Stomach (tissue), 9 donors: ENCODE results near the gene ARTN. TPM values are rescaled to one million over a fixed set of nuclear protein-coding genes. Genes with fewer than 3 reads are reported as not detected.
A peak's percentile ranks its signal among the peaks of the same experiment; 100 is the strongest.

Experiments used
- DNase-seq, 2 donors: peaks; one replicate each; pipeline versions ENCODE4 v3.0.0 to v3.0.0-alpha.2; 2013 to 2019
- H3K27ac ChIP-seq, 5 donors: fragments of 200-600 bp in 4 of 5; sonication (generic) in 4 of 5; one replicate each; pipeline ENCODE4 v1.5.1; 2013 to 2019; ENCODE audit warnings: mild to moderate bottlenecking in 1 of 5, moderate library complexity in 1 of 5
- H3K27me3 ChIP-seq, 3 donors: fragments of 200-600 bp; sonication (generic); one replicate each; pipeline ENCODE4 v1.5.1; 2017 to 2019; ENCODE audit warnings: mixed run types in 1 of 3
- H3K36me3 ChIP-seq, 4 donors: fragments of 200-600 bp; sonication (generic); 1 replicate in 3 of 4; 2 replicates in 1 of 4; pipeline ENCODE4 v1.5.1; 2016 to 2019
- H3K4me1 ChIP-seq, 4 donors: fragments of 200-600 bp; sonication (generic); one replicate each; pipeline ENCODE4 v1.5.1; 2016 to 2019
- H3K4me3 ChIP-seq, 4 donors: fragments of 200-600 bp; sonication (generic) in 3 of 4; one replicate each; pipeline ENCODE4 v1.5.1; 2016 to 2019; ENCODE audit warnings: mild to moderate bottlenecking in 1 of 4
- H3K9me3 ChIP-seq, 4 donors: fragments of 200-600 bp; sonication (generic); one replicate each; pipeline ENCODE4 v1.5.1; 2016 to 2019
- CTCF ChIP-seq, 7 experiments: fragments of 450-650 bp in 4 of 7; fragments of 200-600 bp in 3 of 7; sonication (generic) in 3 of 7; IDR thresholded peaks; one replicate each; pipeline ENCODE4 v1.5.1; 2016 to 2019; ENCODE audit warnings: antibody characterized with exemption in 7 of 7, control low read depth in 2 of 7, mild to moderate bottlenecking in 1 of 7
- EP300 ChIP-seq: sonication (generic); formaldehyde crosslinking; IDR thresholded peaks from one replicate; pipeline ENCODE4 v1.6.1; 2017; ENCODE audit warnings: antibody characterized with exemption
- POLR2A ChIP-seq, 4 donors: fragments of 450-650 bp; IDR thresholded peaks; one replicate each; pipeline ENCODE4 v1.6.1; 2016; ENCODE audit warnings: antibody characterized with exemption in 4 of 4, control low read depth in 2 of 4, mild to moderate bottlenecking in 1 of 4, moderate library complexity in 1 of 4
- POLR2AphosphoS5 ChIP-seq, 3 donors: sonication (generic); formaldehyde crosslinking; IDR thresholded peaks; one replicate each; pipeline ENCODE4 v1.6.1; 2016; ENCODE audit warnings: antibody characterized with exemption in 3 of 3
- WGBS, 5 donors: extraction: QIAGEN DNeasy Blood & Tissue Kit in 3 of 5; methylation state at CpG; one replicate each; pipeline versions ENCODE4 v1.1.5 to v1.1.7; 2013 to 2018; 5-methylcytosine and 5-hydroxymethylcytosine counted together
- intact Hi-C: fragments of 100-400 bp; cut with DNase I; formaldehyde crosslinking; loops from one replicate; pipeline ENCODE4 v1.15.1; 2023; ENCODE audit warnings: low total_unique reads
- polyA plus RNA-seq, 3 donors: library from polyadenylated mRNA; stranded (reverse); fragments of 200-250 nt; gene quantifications; one replicate each; pipeline ENCODE4 v1.2.3, GENCODE V29; 2013
- total RNA-seq, 5 donors: library from RNA; depleted of rRNA; stranded (reverse); fragments of >200 nt; gene quantifications; one replicate each; pipeline versions ENCODE4 v1.1.0 to v1.2.3, GENCODE V29; 2014 to 2016
- donor health status: healthy with polysubstance abuse.
- donor health status: Bipolar disorder and iron deficiency.
- donor health status: healthy.

Gene ARTN
- total and polyA plus RNA-seq, 8 donors: 0.44 to 4.8 (median 2.6) TPM; not detected in 4

GRCh38 chr1:43962324-43962723 is 28.7 kb downstream of the ARTN start:
- H3K4me1 ChIP-seq: no peaks in the 10 kb centered on the region
- H3K27ac ChIP-seq: no peak overlapping the region
- TF ChIP-seq POLR2AphosphoS5 (IDR thresholded peaks at IDR 0.05) (no peak), EP300 (no peak), POLR2A (IDR thresholded peaks at IDR 0.05) (no peak), CTCF (IDR thresholded peaks at IDR 0.05) (no peak)
- H3K27me3 ChIP-seq: no peaks in the 10 kb centered on the region
- DNase-seq: no peak
- intact Hi-C loops: no loop called here
- no peak overlapping the region for H3K4me3 ChIP-seq
- no peaks in the 10 kb centered on the region for H3K9me3 ChIP-seq
- WGBS, 5 donors: 86 to 95% (median 92%) methylated on average over 2 of the region's 2 CpGs
- H3K36me3 ChIP-seq: peaks cover 37 to 93% (median 91%) of the 10 kb centered on the region in 4 donors

GRCh38 chr1:43963006-43963405 is 29.4 kb downstream of the ARTN start:
- Histone ChIP-seq H3K27me3 (no peaks in the 10 kb centered on the region), H3K36me3 (peaks cover 33 to 91% (median 89%) of the 10 kb centered on the region in 4 donors), H3K27ac (no peak overlapping the region), H3K4me3 (no peak overlapping the region), H3K9me3 (no peaks in the 10 kb centered on the region), H3K4me1 (no peaks in the 10 kb centered on the region)
- TF ChIP-seq CTCF (IDR thresholded peaks at IDR 0.05): no peak
- TF ChIP-seq POLR2AphosphoS5 (IDR thresholded peaks at IDR 0.05): no peak
- TF ChIP-seq POLR2A (IDR thresholded peaks at IDR 0.05): no peak
- no peak for TF ChIP-seq EP300
- DNase-seq: no peak
- intact Hi-C loops: no loop called here
- 88 to 97% (median 93%) methylated on average over 3 of the region's 3 CpGs for WGBS, 5 donors

- Histone ChIP-seq H3K4me1 (no peaks in the 10 kb centered on the region), H3K9me3 (no peaks in the 10 kb centered on the region), H3K27me3 (no peaks in the 10 kb centered on the region), H3K4me3 (no peak overlapping the region), H3K36me3 (peaks cover 27 to 82% (median 80%) of the 10 kb centered on the region in 4 donors), H3K27ac (no peak overlapping the region)
- TF ChIP-seq POLR2A (IDR thresholded peaks at IDR 0.05) (no peak), EP300 (no peak), POLR2AphosphoS5 (IDR thresholded peaks at IDR 0.05) (no peak), CTCF (IDR thresholded peaks at IDR 0.05) (no peak)
- 81 to 93% (median 86%) methylated on average over 5 of the region's 5 CpGs for whole genome bisulfite sequencing, 5 donors
- intact Hi-C loops: no loop called here
- no peak for DNase-seq
Observed at GRCh38 chr1:43963890-43964289, 30.3 kb downstream of the ARTN start.

GRCh38 chr1:43965316-43965715 is 31.7 kb downstream of the ARTN start:
- no peak overlapping the region for H3K4me3 ChIP-seq
- peaks cover 22 to 68% (median 66%) of the 10 kb centered on the region in 4 donors for H3K36me3 ChIP-seq
- 92 to 97% (median 92%) methylated on average over 3 of the region's 3 CpGs for WGBS, 5 donors
- H3K27ac ChIP-seq: no peak overlapping the region
- intact Hi-C loops: no loop called here
- DNase-seq: no peak
- H3K27me3 ChIP-seq: no peaks in the 10 kb centered on the region
- H3K9me3 ChIP-seq: no peaks in the 10 kb centered on the region
- H3K4me1 ChIP-seq: peaks cover 2 to 9% (median 8%) of the 10 kb centered on the region in 4 donors
- no peak for TF ChIP-seq POLR2AphosphoS5 (IDR thresholded peaks at IDR 0.05)
- TF ChIP-seq POLR2A (IDR thresholded peaks at IDR 0.05): no peak

- H3K36me3 ChIP-seq: peaks cover 9 to 61% (median 53%) of the 10 kb centered on the region in 4 donors
Observed at GRCh38 chr1:43968348-43968948, 34.8 kb downstream of the ARTN start.

More at GRCh38 chr1:43968348-43968948, 34.8 kb downstream of the ARTN start:
- peak in 1 of 2 donors; percentile 68 for DNase-seq
- Histone ChIP-seq H3K4me1 (peaks cover 9 to 26% (median 19%) of the 10 kb centered on the region in 4 donors), H3K9me3 (no peaks in the 10 kb centered on the region), H3K4me3 (no peak overlapping the region), H3K27me3 (no peaks in the 10 kb centered on the region), H3K27ac (no peak overlapping the region)
- intact Hi-C loops: no loop called here
- 80 to 89% (median 88%) methylated on average over 6 of the region's 6 CpGs for WGBS, 5 donors
- TF ChIP-seq EP300: no peak
- no peak for TF ChIP-seq POLR2A (IDR thresholded peaks at IDR 0.05)
- TF ChIP-seq POLR2AphosphoS5 (IDR thresholded peaks at IDR 0.05): no peak
- TF ChIP-seq CTCF (IDR thresholded peaks at IDR 0.05): no peak
